PC-9 (cell line): ENCODE measurements around the gene PDE3A. TPM values are rescaled to one million over a fixed set of nuclear protein-coding genes. Genes with fewer than 3 reads are reported as not detected.
A peak's percentile ranks its signal among the peaks of the same experiment; 100 is the strongest.

Experiments
- BruUV-seq: library from RNA; stranded (reverse); fragments of 400-500 nt; replicated peaks from 2 replicates; lab custom pipeline; 2021; lab: Mats Ljungman, UMichigan
- CTCF ChIA-PET: fragments of 300-600 bp; sonication (Branson Sonifier 250); formaldehyde crosslinking; loops from one replicate; lab custom pipeline; 2022; ENCODE audit warnings: antibody characterized with exemption; lab: Charles Lee
- POLR2A ChIA-PET: fragments of 300-600 bp; sonication (Branson Sonifier 250); formaldehyde crosslinking; loops from one replicate; lab custom pipeline; 2022; ENCODE audit warnings: antibody characterized with exemption; ENCODE audit not compliant: unreplicated experiment; lab: Charles Lee
- DNase-seq, 2 experiments: peaks; one replicate each; pipeline versions ENCODE4 v3.0.0 to v3.0.0-alpha.2; 2015 to 2022; ENCODE audit warnings: mixed read lengths in 1 of 2
- H2AFZ ChIP-seq: fragments of 200-600 bp; sonication (generic); 2 replicates; pipeline ENCODE4 v1.8.1; 2017; ENCODE audit warnings: antibody characterized with exemption
- H3F3A ChIP-seq: fragments of 200-600 bp; sonication (generic); 2 replicates; pipeline ENCODE4 v1.8.1; 2017; ENCODE audit warnings: antibody characterized with exemption, mild to moderate bottlenecking, low read depth; ENCODE audit not compliant: insufficient read depth
- H3K27ac ChIP-seq: fragments of 200-600 bp; sonication (generic); 2 replicates; pipeline ENCODE4 v1.6.1; 2016; ENCODE audit warnings: mixed run types
- H3K27me3 ChIP-seq: fragments of 200-600 bp; sonication (generic); 2 replicates; pipeline ENCODE4 v1.6.1; 2016; ENCODE audit warnings: low read depth, mixed run types; ENCODE audit not compliant: insufficient read depth
- H3K36me3 ChIP-seq: fragments of 200-600 bp; sonication (generic); 2 replicates; pipeline ENCODE4 v1.6.1; 2016; ENCODE audit warnings: low read depth, mixed run types
- H3K4me1 ChIP-seq: fragments of 200-600 bp; sonication (generic); replicated peaks from 2 replicates; pipeline ENCODE4 v1.6.1; 2016; ENCODE audit warnings: mixed run types; ENCODE audit not compliant: insufficient read depth
- H3K4me2 ChIP-seq: fragments of 200-600 bp; sonication (generic); 2 replicates; pipeline ENCODE4 v1.6.1; 2017; ENCODE audit warnings: mixed run types
- H3K4me3 ChIP-seq: fragments of 200-600 bp; sonication (generic); 2 replicates; pipeline ENCODE4 v1.6.1; 2016; ENCODE audit warnings: mixed run types
- H3K79me2 ChIP-seq: fragments of 200-600 bp; sonication (generic); 2 replicates; pipeline ENCODE4 v1.6.1; 2017; ENCODE audit warnings: low read depth, mixed run types
- H3K9me2 ChIP-seq: fragments of 200-600 bp; sonication (generic); 2 replicates; pipeline ENCODE4 v1.8.1; 2017; ENCODE audit warnings: mild to moderate bottlenecking; ENCODE audit not compliant: insufficient read depth
- H3K9me3 ChIP-seq: fragments of 200-600 bp; sonication (generic); 2 replicates; pipeline ENCODE4 v1.8.1; 2016; ENCODE audit warnings: low read depth; ENCODE audit not compliant: insufficient read depth
- H4K20me1 ChIP-seq: fragments of 200-600 bp; sonication (generic); 2 replicates; pipeline ENCODE4 v1.8.1; 2017; ENCODE audit not compliant: insufficient read depth
- CTCF ChIP-seq: fragments of 200-600 bp; sonication (generic); conservative IDR thresholded peaks from 2 replicates; pipeline ENCODE4 v1.6.1; 2017; ENCODE audit warnings: mixed run types, antibody characterized with exemption, mild to moderate bottlenecking, moderate library complexity
- EZH2 ChIP-seq: fragments of 200-600 bp; sonication (generic); IDR thresholded peaks from 2 replicates; pipeline ENCODE4 v1.8.0; 2017; ENCODE audit warnings: antibody characterized with exemption, low read depth
- intact Hi-C: fragments of 100-400 bp; cut with micrococcal nuclease; formaldehyde crosslinking; loops from one replicate; pipeline ENCODE4 v1.10.0; 2022; ENCODE audit not compliant: unreplicated experiment
- total RNA-seq: library from RNA; stranded (reverse); gene quantifications from 2 replicates; pipeline ENCODE4 v1.2.3, GENCODE V29; 2021

Gene PDE3A
- total RNA-seq, 1 experiment from 2014 or later: not detected

- H2AFZ ChIP-seq: no peak overlapping the region
- no peak overlapping the region for H3K27ac ChIP-seq
- intact Hi-C loops: no loop called here
- H3K4me2 ChIP-seq: no peak overlapping the region
- ChIA-PET POLR2A (no interaction called here), CTCF (no interaction called here)
- H3K27me3 ChIP-seq: no peaks in the 10 kb centered on the region
- no peaks in the 10 kb centered on the region for H3F3A ChIP-seq
- 0 out of 2 replicates have a peak, but pooled peaks cover 5% of the 10 kb centered on the region for H3K9me3 ChIP-seq
- H3K9me2 ChIP-seq: no peaks in the 10 kb centered on the region
- H4K20me1 ChIP-seq: no peaks in the 10 kb centered on the region
- no peaks in the 10 kb centered on the region for H3K79me2 ChIP-seq
- no TSS peak for BruUV-seq
- H3K36me3 ChIP-seq: no peaks in the 10 kb centered on the region
- no peak for DNase-seq
- TF ChIP-seq EZH2: no peak
- TF ChIP-seq CTCF: no peak
- H3K4me1 ChIP-seq: no peaks in the 10 kb centered on the region
- no peak overlapping the region for H3K4me3 ChIP-seq
These were observed 121.9 kb downstream of the PDE3A start for GRCh38 chr12:20490213-20490612.

GRCh38 chr12:20491290-20491689 is 123.0 kb downstream of the PDE3A start:
- intact Hi-C loops: no loop called here
- no peak overlapping the region for H3K27ac ChIP-seq

GRCh38 chr12:20492251-20492760 is 124.0 kb downstream of the PDE3A start:
- H3K4me3 ChIP-seq: no peak overlapping the region
- intact Hi-C loops: no loop called here
- TF ChIP-seq EZH2 (no peak), CTCF (no peak)
- H3K4me1 ChIP-seq: no peaks in the 10 kb centered on the region
- no peak for DNase-seq
- no peaks in the 10 kb centered on the region for H3K36me3 ChIP-seq
- no peak overlapping the region for H2AFZ ChIP-seq
- H3F3A ChIP-seq: no peaks in the 10 kb centered on the region
- H3K4me2 ChIP-seq: peak overlapping the region; percentile 50
- 0 out of 2 replicates have a peak, but pooled peaks cover 5% of the 10 kb centered on the region for H3K9me3 ChIP-seq
- POLR2A ChIA-PET: no interaction called here
- H4K20me1 ChIP-seq: no peaks in the 10 kb centered on the region
- no peak overlapping the region for H3K27ac ChIP-seq
- BruUV-seq: no TSS peak
- CTCF ChIA-PET: no interaction called here
- no peaks in the 10 kb centered on the region for H3K27me3 ChIP-seq
- H3K9me2 ChIP-seq: no peaks in the 10 kb centered on the region
- no peaks in the 10 kb centered on the region for H3K79me2 ChIP-seq

More at GRCh38 chr12:20491290-20491689, 123.0 kb downstream of the PDE3A start:
- ChIA-PET POLR2A (no interaction called here), CTCF (no interaction called here)
- BruUV-seq: no TSS peak
- H3K9me3 ChIP-seq: 0 out of 2 replicates have a peak, but pooled peaks cover 5% of the 10 kb centered on the region
- H3K36me3 ChIP-seq: no peaks in the 10 kb centered on the region
- H3K27me3 ChIP-seq: no peaks in the 10 kb centered on the region
- no peak for DNase-seq
- H3K79me2 ChIP-seq: no peaks in the 10 kb centered on the region
- H3F3A ChIP-seq: no peaks in the 10 kb centered on the region
- H4K20me1 ChIP-seq: no peaks in the 10 kb centered on the region
- H3K4me1 ChIP-seq: no peaks in the 10 kb centered on the region
- no peak overlapping the region for H2AFZ ChIP-seq
- no peak for TF ChIP-seq CTCF
- TF ChIP-seq EZH2: no peak
- no peak overlapping the region for H3K4me3 ChIP-seq
- H3K4me2 ChIP-seq: no peak overlapping the region
- no peaks in the 10 kb centered on the region for H3K9me2 ChIP-seq
